Nephron progenitor cell (in vitro differentiated cells): ENCODE results near the gene SP6.

Source experiments
- DNase-seq: peaks from one replicate; pipeline ENCODE4 v3.0.0; 2021
- H3K27ac Mint-ChIP-seq: 2 replicates; pipeline ENCODE4 v1.8.0; 2021; ENCODE audit warnings: mild to moderate bottlenecking, moderate library complexity, mixed read lengths
- H3K27me3 Mint-ChIP-seq: 2 replicates; pipeline ENCODE4 v1.8.0; 2021; ENCODE audit warnings: mild to moderate bottlenecking, low read depth, mixed read lengths; ENCODE audit not compliant: poor library complexity
- H3K36me3 Mint-ChIP-seq: 2 replicates; pipeline ENCODE4 v1.8.0; 2021; ENCODE audit warnings: low read depth, mixed read lengths
- H3K4me1 Mint-ChIP-seq: 2 replicates; pipeline ENCODE4 v1.8.0; 2021; ENCODE audit warnings: mixed read lengths
- H3K4me3 Mint-ChIP-seq: 2 replicates; pipeline ENCODE4 v1.8.0; 2021; ENCODE audit warnings: mild to moderate bottlenecking, moderate library complexity, mixed read lengths
- H3K9me3 Mint-ChIP-seq: 2 replicates; pipeline ENCODE4 v1.8.0; 2021; ENCODE audit warnings: mild to moderate bottlenecking, moderate library complexity, mixed read lengths
- TF ChIP-seq, protein P1 (sequence below): fragments of 200-600 bp; sonication (generic); IDR thresholded peaks from 2 replicates; pipeline ENCODE4 v1.5.0; 2021; ENCODE audit warnings: antibody characterized with exemption

The SP6 gene

DNA sequence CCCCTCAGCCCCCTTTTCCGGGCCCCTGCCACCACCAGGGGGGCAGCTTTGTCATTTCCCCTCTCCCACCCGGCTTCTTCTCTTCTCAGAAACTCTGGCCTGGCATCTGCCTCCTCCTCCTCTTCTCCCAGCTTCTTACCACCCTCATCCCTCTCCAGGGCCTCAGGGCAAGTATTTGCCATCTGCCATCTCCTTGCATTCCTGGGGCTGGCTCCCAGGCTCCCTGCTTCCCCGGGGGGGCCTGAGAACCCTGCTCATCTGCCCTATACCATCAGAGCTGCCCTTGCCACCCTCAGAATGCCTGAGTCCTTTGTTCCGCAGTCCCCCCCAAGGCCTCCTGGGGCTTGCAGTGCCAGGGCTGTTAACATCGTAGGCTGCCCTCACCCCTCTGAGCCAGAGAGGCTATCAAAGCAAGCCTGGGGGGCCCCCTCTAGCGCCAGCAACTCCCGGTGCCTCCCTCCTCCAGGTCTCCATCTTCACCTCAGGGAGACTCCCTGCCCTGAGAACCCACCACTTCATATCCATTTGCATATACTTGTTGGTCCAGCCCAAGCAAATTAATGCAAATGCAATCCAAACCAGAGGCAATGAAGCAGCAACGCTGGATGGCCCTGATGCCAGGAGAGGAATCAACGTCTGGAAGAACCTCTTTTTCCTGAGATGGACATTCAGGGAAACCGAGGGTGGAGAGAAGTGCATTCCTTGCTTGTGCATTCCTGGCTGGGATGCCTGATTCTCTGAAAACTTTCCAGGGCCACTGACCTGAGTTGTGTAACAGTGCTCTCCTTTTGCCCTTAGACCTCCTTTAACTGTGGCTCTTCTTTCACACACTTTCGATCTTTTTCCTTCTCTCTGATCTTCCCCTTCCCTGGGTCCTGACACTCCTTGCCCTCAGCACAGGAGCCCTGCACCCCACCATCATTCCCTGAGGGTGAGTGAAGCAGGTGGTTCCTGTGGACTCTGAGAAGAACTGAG is 24.3 kb upstream of the SP6 start:
- no peak for DNase-seq
- Mint-ChIP-seq H3K4me3 (peak overlapping the region; percentile 31), H3K4me1 (peaks cover 90% of the 10 kb centered on the region), H3K27me3 (peaks cover 11% of the 10 kb centered on the region), H3K27ac (no peak overlapping the region), H3K36me3 (no peaks in the 10 kb centered on the region), H3K9me3 (no peaks in the 10 kb centered on the region)
- TF ChIP-seq, protein P1, sequence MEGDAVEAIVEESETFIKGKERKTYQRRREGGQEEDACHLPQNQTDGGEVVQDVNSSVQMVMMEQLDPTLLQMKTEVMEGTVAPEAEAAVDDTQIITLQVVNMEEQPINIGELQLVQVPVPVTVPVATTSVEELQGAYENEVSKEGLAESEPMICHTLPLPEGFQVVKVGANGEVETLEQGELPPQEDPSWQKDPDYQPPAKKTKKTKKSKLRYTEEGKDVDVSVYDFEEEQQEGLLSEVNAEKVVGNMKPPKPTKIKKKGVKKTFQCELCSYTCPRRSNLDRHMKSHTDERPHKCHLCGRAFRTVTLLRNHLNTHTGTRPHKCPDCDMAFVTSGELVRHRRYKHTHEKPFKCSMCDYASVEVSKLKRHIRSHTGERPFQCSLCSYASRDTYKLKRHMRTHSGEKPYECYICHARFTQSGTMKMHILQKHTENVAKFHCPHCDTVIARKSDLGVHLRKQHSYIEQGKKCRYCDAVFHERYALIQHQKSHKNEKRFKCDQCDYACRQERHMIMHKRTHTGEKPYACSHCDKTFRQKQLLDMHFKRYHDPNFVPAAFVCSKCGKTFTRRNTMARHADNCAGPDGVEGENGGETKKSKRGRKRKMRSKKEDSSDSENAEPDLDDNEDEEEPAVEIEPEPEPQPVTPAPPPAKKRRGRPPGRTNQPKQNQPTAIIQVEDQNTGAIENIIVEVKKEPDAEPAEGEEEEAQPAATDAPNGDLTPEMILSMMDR = no peak

DNA sequence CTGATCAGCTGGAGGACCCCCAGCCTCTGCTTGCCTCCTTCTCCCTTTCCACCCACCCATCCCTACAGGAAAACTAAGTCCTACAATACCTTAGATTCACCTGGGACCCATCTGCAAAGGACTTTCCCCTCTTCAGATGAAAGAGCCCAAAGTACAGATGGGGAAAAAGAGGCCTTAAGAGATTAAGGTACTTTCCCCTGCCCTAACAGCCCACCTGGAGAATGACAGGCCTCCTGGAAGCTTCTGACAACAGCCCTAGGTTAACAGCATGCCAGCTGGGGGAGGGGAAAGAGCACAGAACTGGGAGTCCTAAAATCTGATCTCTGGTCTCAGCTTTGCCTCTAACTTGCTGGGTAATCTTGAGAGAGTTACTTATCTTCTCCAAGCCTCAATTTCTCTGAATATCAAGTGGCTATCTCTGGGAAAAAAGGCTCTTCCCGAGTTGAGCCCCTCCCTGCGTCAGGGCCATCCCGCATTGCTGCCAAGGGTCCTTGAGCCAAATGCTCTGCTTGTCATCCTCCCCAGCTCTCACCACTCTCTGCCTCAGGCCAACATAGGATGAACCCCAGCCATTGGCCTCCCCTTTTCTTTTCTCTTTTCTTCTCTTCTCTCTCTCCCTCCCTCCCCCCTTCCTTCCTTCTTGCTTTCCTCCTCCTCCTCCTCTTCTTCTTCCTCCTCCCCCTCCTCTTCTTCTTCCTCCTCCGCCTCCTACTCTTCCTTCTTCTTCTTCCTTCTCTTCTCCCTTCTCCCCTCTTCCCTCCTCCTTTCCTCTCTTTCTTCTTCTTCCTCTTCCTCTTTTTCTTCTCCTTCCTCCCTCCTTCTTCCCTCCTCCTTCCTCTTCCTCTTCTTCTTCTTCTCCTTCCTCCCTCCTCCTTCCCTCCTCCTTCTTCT is 22.5 kb upstream of the SP6 start:
- no peak for DNase-seq
- Mint-ChIP-seq H3K9me3 (no peaks in the 10 kb centered on the region), H3K36me3 (no peaks in the 10 kb centered on the region), H3K4me1 (peaks cover 90% of the 10 kb centered on the region), H3K4me3 (peak overlapping the region; percentile 60), H3K27ac (no peak overlapping the region), H3K27me3 (peaks cover 7% of the 10 kb centered on the region)
- TF ChIP-seq, protein P1 = no peak

DNA sequence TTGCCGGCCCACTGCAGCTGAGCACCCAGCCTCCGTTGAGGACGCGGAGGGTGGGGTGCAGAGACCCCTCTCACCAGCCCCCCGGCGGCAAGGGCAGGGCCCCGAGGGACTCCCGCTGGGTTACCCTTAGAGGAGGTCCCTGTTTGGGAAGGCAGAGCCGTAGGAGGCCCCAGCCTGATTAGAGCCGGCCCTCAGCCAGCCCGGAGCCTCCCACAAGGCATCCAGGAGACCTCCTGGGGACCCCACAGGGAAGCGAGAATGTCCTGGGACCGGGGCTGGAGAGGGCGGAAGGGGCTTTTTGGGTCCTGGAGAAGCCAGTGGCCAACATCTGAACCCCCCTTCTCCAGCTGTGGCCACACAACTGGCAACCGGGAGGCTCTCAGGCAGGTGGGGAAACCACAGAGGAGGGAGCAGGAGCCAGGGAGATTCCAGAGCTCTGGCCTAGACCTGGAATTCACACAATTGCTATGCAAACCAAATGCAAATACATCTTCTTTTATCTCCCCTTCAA is 21.7 kb upstream of the SP6 start:
- H3K4me1 Mint-ChIP-seq = peaks cover 90% of the 10 kb centered on the region
- H3K27me3 Mint-ChIP-seq = peaks cover 7% of the 10 kb centered on the region
- no peak overlapping the region for H3K27ac Mint-ChIP-seq
- H3K9me3 Mint-ChIP-seq = no peaks in the 10 kb centered on the region
- no peak for DNase-seq
- peak overlapping the region; percentile 60 for H3K4me3 Mint-ChIP-seq
- H3K36me3 Mint-ChIP-seq = no peaks in the 10 kb centered on the region
- TF ChIP-seq, protein P1 = no peak

DNA sequence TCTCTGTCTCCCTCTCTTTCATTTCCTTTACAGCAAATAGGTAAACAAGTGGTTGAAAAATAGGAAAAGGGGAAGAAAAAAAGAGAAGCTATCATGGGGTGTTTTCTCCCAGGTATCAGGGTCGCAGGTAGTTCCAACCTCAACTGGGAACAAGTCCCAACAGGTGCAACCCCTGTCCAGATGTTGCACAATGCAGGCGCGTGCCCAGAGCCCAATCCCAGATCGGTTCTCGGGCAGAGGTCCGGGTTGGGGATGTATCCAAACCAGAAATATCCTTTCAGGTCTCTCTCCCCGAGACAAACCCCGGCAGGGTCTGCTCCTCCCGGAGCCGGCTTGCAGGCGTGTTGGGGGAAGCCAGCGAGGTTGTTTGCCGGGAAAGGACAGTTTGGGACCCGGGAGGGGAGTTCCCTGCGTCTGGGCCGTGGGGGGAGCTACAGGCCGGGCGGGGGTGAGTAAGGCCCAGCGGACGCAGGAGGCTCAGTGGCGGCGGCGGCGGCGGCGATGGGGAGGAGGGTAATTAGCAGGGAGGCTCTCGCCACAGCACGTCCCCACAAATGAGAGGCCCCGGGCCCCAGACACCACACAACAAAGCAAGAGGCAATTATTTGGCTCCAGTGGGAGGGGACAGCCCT is 21.2 kb upstream of the SP6 start:
- DNase-seq = peak; percentile 57
- no peak overlapping the region for H3K27ac Mint-ChIP-seq
- TF ChIP-seq, protein P1 = no peak
- H3K4me3 Mint-ChIP-seq = peak overlapping the region; percentile 52
- no peaks in the 10 kb centered on the region for H3K9me3 Mint-ChIP-seq
- peaks cover 7% of the 10 kb centered on the region for H3K27me3 Mint-ChIP-seq
- peaks cover 90% of the 10 kb centered on the region for H3K4me1 Mint-ChIP-seq
- H3K36me3 Mint-ChIP-seq = no peaks in the 10 kb centered on the region

DNA sequence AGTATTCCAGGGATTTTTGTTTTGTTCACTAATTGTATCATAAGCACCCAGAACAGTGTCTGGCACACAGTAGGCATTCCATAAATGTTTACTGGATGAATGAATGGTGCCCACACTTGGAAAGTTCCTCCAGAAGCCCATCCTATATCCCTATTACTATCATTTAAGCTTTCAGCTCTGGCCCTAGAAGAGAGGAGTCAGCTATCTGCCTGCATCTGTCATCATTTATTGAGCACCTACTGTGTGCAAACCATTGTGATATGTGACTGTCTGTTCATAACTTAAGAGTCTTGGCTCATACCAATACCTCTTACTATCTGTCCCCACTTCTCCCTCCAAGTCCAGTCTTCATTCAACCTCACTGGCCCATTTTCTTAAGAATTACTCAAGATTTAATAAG is 20.1 kb upstream of the SP6 start:
- Mint-ChIP-seq H3K9me3 (no peaks in the 10 kb centered on the region), H3K27me3 (peaks cover 10% of the 10 kb centered on the region), H3K36me3 (no peaks in the 10 kb centered on the region), H3K4me1 (peaks cover 97% of the 10 kb centered on the region), H3K4me3 (no peak overlapping the region), H3K27ac (no peak overlapping the region)
- no peak for DNase-seq
- TF ChIP-seq, protein P1 = no peak
